Measurements from ENCODE around the gene SYNC.

The SYNC gene

GRCh38 chr1:32702599-32703478 is at the start of gene SYNC:
SYNC (minus strand) TSS chr1:32702770; CDS start chr1:32702660, 110 bp downstream.
- H3K4me3 Mint-ChIP-seq, result peak within 1 kb of the TSS; percentile 69
- H3K9me3 Mint-ChIP-seq (ENCODE audit: low read depth), result no peaks in the 10 kb centered on the region
- H3K4me1 Mint-ChIP-seq (ENCODE audit: low read depth), result peaks cover 9% of the 10 kb centered on the region
- peaks cover 15% of the 10 kb centered on the region for H3K27me3 Mint-ChIP-seq
- H3K36me3 Mint-ChIP-seq, result no peaks in the 10 kb centered on the region
- H3K27ac Mint-ChIP-seq, result no peak within 1 kb of the TSS

GRCh38 chr1:32749771-32750170 is 47.2 kb upstream of the SYNC start:
- Mint-ChIP-seq H3K27ac (no peak overlapping the region), H3K4me3 (no peak overlapping the region), H3K36me3 (no peaks in the 10 kb centered on the region), H3K4me1 (ENCODE audit: low read depth) (peaks cover 11% of the 10 kb centered on the region), H3K27me3 (peaks cover 5% of the 10 kb centered on the region), H3K9me3 (ENCODE audit: low read depth) (no peaks in the 10 kb centered on the region)

- H3K36me3 Mint-ChIP-seq, result no peaks in the 10 kb centered on the region
- no peak overlapping the region for H3K4me3 Mint-ChIP-seq
- H3K9me3 Mint-ChIP-seq (ENCODE audit: low read depth), result no peaks in the 10 kb centered on the region
- peaks cover 9% of the 10 kb centered on the region for H3K4me1 Mint-ChIP-seq (ENCODE audit: low read depth)
- no peak overlapping the region for H3K27ac Mint-ChIP-seq
- H3K27me3 Mint-ChIP-seq, result peaks cover 5% of the 10 kb centered on the region
Measured at GRCh38 chr1:32749332-32749731, 46.8 kb upstream of the SYNC start.

- Mint-ChIP-seq H3K4me1 (ENCODE audit: low read depth) (peaks cover 6% of the 10 kb centered on the region), H3K36me3 (no peaks in the 10 kb centered on the region), H3K27me3 (peaks cover 5% of the 10 kb centered on the region), H3K27ac (no peak overlapping the region), H3K9me3 (ENCODE audit: low read depth) (no peaks in the 10 kb centered on the region), H3K4me3 (no peak overlapping the region)
Measured at GRCh38 chr1:32748926-32749325, 46.4 kb upstream of the SYNC start.

GRCh38 chr1:32748348-32748747 is 45.8 kb upstream of the SYNC start:
- H3K27ac Mint-ChIP-seq, result no peak overlapping the region
- no peaks in the 10 kb centered on the region for H3K9me3 Mint-ChIP-seq (ENCODE audit: low read depth)
- no peaks in the 10 kb centered on the region for H3K36me3 Mint-ChIP-seq
- no peak overlapping the region for H3K4me3 Mint-ChIP-seq
- H3K4me1 Mint-ChIP-seq (ENCODE audit: low read depth), result peaks cover 5% of the 10 kb centered on the region
- peaks cover 7% of the 10 kb centered on the region for H3K27me3 Mint-ChIP-seq

GRCh38 chr1:32746130-32746529 is 43.6 kb upstream of the SYNC start:
- Mint-ChIP-seq H3K27me3 (peaks cover 6% of the 10 kb centered on the region), H3K27ac (no peak overlapping the region), H3K4me1 (ENCODE audit: low read depth) (no peaks in the 10 kb centered on the region), H3K36me3 (no peaks in the 10 kb centered on the region), H3K4me3 (no peak overlapping the region), H3K9me3 (ENCODE audit: low read depth) (no peaks in the 10 kb centered on the region)

GRCh38 chr1:32744071-32744425 is 41.5 kb upstream of the SYNC start:
- H3K36me3 Mint-ChIP-seq, result no peaks in the 10 kb centered on the region
- H3K27ac Mint-ChIP-seq, result no peak overlapping the region
- no peaks in the 10 kb centered on the region for H3K4me1 Mint-ChIP-seq (ENCODE audit: low read depth)
- H3K4me3 Mint-ChIP-seq, result no peak overlapping the region
- peaks cover 9% of the 10 kb centered on the region for H3K27me3 Mint-ChIP-seq
- H3K9me3 Mint-ChIP-seq (ENCODE audit: low read depth), result no peaks in the 10 kb centered on the region

- Mint-ChIP-seq H3K9me3 (ENCODE audit: low read depth) (no peaks in the 10 kb centered on the region), H3K4me1 (ENCODE audit: low read depth) (no peaks in the 10 kb centered on the region), H3K27ac (no peak overlapping the region), H3K36me3 (no peaks in the 10 kb centered on the region), H3K4me3 (no peak overlapping the region), H3K27me3 (peaks cover 7% of the 10 kb centered on the region)
Measured at GRCh38 chr1:32743380-32744070, 41.0 kb upstream of the SYNC start.

- peak overlapping the region; percentile 61 for H3K4me3 Mint-ChIP-seq
- H3K27me3 Mint-ChIP-seq, result peaks cover 7% of the 10 kb centered on the region
Measured at GRCh38 chr1:32742956-32743355, 40.4 kb upstream of the SYNC start.

GRCh38 chr1:32742199-32742947 is 39.8 kb upstream of the SYNC start:
- Mint-ChIP-seq H3K4me3 (peak overlapping the region; percentile 61), H3K4me1 (ENCODE audit: low read depth) (no peaks in the 10 kb centered on the region), H3K27ac (no peak overlapping the region), H3K36me3 (no peaks in the 10 kb centered on the region), H3K9me3 (ENCODE audit: low read depth) (no peaks in the 10 kb centered on the region), H3K27me3 (peaks cover 7% of the 10 kb centered on the region)

More at GRCh38 chr1:32742956-32743355, 40.4 kb upstream of the SYNC start:
- H3K9me3 Mint-ChIP-seq (ENCODE audit: low read depth), result no peaks in the 10 kb centered on the region
- H3K27ac Mint-ChIP-seq, result no peak overlapping the region
- no peaks in the 10 kb centered on the region for H3K36me3 Mint-ChIP-seq
- no peaks in the 10 kb centered on the region for H3K4me1 Mint-ChIP-seq (ENCODE audit: low read depth)

GRCh38 chr1:32741413-32742198 is 39.0 kb upstream of the SYNC start:
- Mint-ChIP-seq H3K9me3 (ENCODE audit: low read depth) (no peaks in the 10 kb centered on the region), H3K27ac (no peak overlapping the region), H3K4me3 (peak overlapping the region; percentile 76), H3K4me1 (ENCODE audit: low read depth) (no peaks in the 10 kb centered on the region), H3K36me3 (no peaks in the 10 kb centered on the region), H3K27me3 (peaks cover 8% of the 10 kb centered on the region)

GRCh38 chr1:32741059-32741412 is 38.5 kb upstream of the SYNC start:
- Mint-ChIP-seq H3K4me1 (ENCODE audit: low read depth) (no peaks in the 10 kb centered on the region), H3K27me3 (peaks cover 8% of the 10 kb centered on the region), H3K36me3 (no peaks in the 10 kb centered on the region), H3K4me3 (peak overlapping the region; percentile 76), H3K9me3 (ENCODE audit: low read depth) (no peaks in the 10 kb centered on the region), H3K27ac (no peak overlapping the region)

- Mint-ChIP-seq H3K4me1 (ENCODE audit: low read depth) (no peaks in the 10 kb centered on the region), H3K27ac (no peak overlapping the region), H3K4me3 (no peak overlapping the region), H3K27me3 (peaks cover 6% of the 10 kb centered on the region), H3K9me3 (ENCODE audit: low read depth) (no peaks in the 10 kb centered on the region), H3K36me3 (no peaks in the 10 kb centered on the region)
Measured at GRCh38 chr1:32736812-32737791, 34.5 kb upstream of the SYNC start.
